NK-92 (cell line): ENCODE results near the gene NEURL2.

ENCODE experiments used
- DNase-seq: peaks from one replicate; lab custom pipeline; 2025; ENCODE audit not compliant: unreplicated experiment; lab: John Stamatoyannopoulos, UW

Gene NEURL2

GRCh38 chr20:45848421-45848820 is 42.6 kb downstream of the NEURL2 start:
- no peak for DNase-seq

- DNase-seq: no peak
Measured at GRCh38 chr20:45845452-45845851, 45.6 kb downstream of the NEURL2 start.

GRCh38 chr20:45843506-45843905 is 47.5 kb downstream of the NEURL2 start:
- DNase-seq: no peak

GRCh38 chr20:45842169-45842812 is 48.7 kb downstream of the NEURL2 start:
- no peak for DNase-seq

- DNase-seq: no peak
Measured at GRCh38 chr20:45841407-45842129, 49.4 kb downstream of the NEURL2 start.

- DNase-seq: no peak
Measured at GRCh38 chr20:45840700-45841198, 50.3 kb downstream of the NEURL2 start.
